HG02885 (cell line): ENCODE results near the gene PSTPIP1.

Experiments
- ATAC-seq: cut with Tn5 transposase; IDR thresholded peaks from one replicate; pipeline ENCODE4 v1.9.1; 2021; ENCODE audit warnings: mild to moderate bottlenecking; ENCODE audit not compliant: unreplicated experiment, poor library complexity

The PSTPIP1 gene

DNA sequence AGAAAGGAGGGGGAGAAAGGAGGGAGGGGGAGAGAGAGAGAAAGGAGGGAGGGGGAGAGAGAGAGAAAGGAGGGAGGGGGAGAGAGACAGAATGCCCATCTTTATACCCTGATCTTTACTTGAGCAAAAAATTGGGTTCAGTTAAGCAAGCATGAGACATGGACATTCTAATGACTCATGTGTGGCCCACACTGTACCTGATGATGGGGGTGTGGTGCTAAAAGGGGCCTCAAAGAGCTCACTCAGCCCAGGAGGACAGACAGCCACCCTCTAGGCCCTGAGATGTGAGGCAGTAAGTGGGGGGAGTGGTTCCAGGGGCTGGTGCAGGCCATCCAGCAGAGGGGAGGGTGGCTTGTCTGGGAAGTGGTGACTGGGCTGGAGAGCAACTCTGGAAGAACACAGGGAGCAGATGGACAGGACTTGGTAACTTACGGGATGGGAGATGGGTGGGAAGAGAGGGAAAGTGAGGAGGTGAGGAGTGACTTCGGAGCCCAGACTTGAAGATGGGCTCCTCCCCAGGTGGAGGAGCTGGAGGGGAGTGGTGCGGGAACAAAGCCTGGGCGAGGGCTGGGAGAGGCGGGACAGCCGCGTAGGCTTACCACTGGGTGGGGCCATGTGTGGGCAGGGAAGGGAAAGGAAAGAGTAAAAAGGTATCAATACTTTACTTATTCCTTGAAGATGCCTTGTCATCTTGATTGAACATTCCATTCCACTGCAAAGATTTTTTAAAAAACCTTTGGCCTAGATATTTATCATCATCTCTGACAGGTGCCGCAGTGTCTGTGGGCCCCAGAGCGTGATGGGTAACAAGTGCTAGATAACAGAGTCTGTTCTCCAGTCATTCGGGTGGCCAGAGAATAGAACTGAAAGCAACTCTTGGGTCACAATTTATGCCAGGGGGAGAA lies 43.6 kb downstream of the PSTPIP1 start:
- ATAC-seq: no peak

DNA sequence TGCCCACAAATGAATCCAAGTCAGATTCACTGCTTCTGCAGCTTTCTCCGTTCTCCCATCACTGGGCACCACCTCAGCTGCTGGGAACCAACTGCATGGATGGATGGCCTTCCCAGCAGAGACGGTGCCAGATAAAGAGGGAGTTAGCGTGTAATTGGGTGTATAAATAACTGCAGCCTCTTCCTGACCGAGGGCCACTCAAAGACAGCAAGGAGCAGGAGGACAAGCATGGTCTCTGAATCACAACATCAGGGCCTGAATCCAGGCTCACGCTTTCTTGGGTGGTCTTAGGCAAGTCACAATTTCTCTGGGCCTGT lies 44.2 kb downstream of the PSTPIP1 start:
- ATAC-seq: no peak

DNA sequence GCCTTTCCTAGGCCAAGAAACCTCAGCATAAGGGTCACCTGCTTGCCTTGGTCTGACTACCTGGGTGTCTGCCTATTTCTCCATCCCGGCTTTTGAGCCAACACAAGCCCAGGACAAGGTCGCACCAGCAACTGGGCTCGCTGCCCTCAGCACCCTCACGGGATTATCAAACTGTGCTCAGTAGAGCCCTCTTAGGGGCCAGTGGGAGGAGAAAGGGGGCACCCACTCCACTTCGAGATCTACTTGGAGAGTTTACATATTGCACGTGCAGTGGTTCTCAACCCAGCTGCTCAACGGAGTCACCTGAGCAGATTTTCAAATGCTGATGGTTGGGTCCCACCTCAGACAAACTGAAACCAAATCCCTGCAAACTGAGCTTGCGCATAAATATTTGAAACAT lies 44.9 kb downstream of the PSTPIP1 start:
- no peak for ATAC-seq

- ATAC-seq: no peak
Measured at GRCh38 chr15:77040673-77041072, 45.7 kb downstream of the PSTPIP1 start.

DNA sequence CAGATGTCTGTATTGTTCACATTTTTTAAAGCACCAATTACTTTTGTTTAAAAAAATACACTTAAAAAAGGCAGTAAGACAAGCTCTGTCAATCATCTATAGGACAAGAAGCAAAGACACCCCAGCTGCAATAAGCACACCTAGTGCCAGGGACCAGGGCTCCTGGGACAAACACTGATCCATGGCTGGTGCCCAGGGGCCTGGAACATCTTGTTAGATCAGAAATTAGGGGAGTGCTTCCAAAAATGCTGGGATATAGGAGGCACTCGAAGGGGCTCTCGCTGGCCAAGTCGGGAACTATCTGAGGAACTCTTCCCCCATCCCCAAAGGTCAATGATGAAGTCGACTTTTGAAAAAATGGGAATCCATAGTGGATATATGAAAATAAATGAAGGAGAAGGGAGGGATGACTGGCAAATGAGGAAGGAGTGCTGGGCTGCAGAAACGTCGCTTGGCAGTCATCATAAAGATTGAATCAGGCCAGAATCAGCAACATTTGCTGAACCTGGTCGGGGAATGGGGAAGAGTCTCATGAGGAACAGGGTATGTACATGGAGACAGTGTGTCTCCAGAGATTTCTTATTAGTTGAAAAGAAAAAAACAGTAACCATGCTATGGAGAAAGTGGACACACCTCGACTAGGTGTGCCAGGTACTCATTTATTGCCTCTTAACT lies 47.5 kb downstream of the PSTPIP1 start:
- no peak for ATAC-seq

- ATAC-seq: no peak
Measured at GRCh38 chr15:77042955-77043920, 48.3 kb downstream of the PSTPIP1 start.

GRCh38 chr15:77044228-77045042 lies 49.5 kb downstream of the PSTPIP1 start:
- no peak for ATAC-seq

GRCh38 chr15:77045985-77046384 lies 51.1 kb downstream of the PSTPIP1 start:
- ATAC-seq: no peak

- ATAC-seq: no peak
Measured at GRCh38 chr15:77046704-77047412, 51.9 kb downstream of the PSTPIP1 start.

- no peak for ATAC-seq
Measured at GRCh38 chr15:77048135-77048876, 53.4 kb downstream of the PSTPIP1 start.

GRCh38 chr15:77052556-77052955 lies 57.6 kb downstream of the PSTPIP1 start:
- no peak for ATAC-seq

DNA sequence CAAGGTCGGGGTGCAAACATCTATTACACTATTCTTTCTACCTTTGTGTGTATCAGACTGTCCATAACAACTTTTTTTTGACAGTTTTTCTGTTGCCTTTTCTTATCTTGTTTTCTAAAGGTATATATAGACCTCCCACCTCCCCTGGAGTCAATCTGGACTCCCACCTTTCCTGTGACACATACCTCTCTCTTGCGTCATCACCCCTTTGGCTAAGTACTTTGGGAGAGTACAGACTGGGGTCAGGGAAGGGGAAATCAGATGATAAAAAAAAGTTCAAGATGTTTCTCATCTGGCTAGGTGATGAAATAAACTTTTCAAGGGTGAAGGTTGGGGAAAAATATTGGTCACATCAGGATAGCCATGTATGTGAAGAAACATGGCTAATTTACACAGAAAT lies 58.8 kb downstream of the PSTPIP1 start:
- no peak for ATAC-seq

- ATAC-seq: no peak
Measured at GRCh38 chr15:77057072-77057471, 62.1 kb downstream of the PSTPIP1 start.

DNA sequence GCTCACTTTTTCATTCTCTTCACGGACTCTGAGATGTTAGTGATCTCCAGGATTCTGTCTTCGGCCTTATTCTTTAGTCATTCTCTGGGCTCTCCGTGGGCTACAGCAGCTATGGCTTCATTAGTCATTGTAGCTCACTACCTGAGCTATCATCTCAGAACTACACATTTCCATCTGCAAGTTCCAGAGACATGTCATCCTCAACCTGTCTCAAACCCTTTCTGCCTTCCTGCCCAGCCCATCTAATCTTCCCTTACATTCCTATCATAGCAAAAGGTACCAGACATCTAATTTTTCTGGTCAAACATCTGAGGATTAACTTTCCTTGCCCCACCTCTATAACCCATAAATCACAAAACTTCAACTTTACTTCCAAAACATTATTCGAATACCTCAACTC lies 62.8 kb downstream of the PSTPIP1 start:
- no peak for ATAC-seq

- ATAC-seq: no peak
Measured at GRCh38 chr15:77058468-77058867, 63.5 kb downstream of the PSTPIP1 start.

- peak; percentile 50 for ATAC-seq
Measured at GRCh38 chr15:77059786-77060361, 64.9 kb downstream of the PSTPIP1 start.

DNA sequence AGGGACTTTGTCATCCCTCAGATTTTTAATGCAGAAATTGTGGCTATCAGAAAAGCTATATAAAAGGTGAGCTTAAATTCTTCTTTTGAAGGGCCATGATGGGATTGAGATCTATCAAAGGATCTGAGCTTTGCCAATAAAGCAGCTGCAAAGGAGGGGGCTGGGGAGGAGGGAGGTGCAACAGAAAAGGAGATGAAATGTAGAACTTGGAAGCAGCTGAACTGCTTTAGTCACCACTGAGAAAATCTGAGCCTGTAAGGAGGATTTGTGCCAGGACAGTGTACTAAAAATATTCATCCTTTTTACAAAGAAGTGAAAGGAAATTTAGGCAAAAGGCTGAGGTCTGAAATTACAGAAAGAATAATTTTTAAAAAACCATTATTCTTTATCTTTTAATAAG lies 65.6 kb downstream of the PSTPIP1 start:
- ATAC-seq: no peak

GRCh38 chr15:77063249-77063648 lies 68.3 kb downstream of the PSTPIP1 start:
- no peak for ATAC-seq
